NCI-H146 treated with DMSO at 0.1 percent for 48 hours (cell line): ENCODE data around the gene ADAM33.

Experiments
- DNase-seq: peaks from one replicate; lab custom pipeline; 2025; ENCODE audit not compliant: unreplicated experiment; lab: John Stamatoyannopoulos, UW

The ADAM33 gene

DNA sequence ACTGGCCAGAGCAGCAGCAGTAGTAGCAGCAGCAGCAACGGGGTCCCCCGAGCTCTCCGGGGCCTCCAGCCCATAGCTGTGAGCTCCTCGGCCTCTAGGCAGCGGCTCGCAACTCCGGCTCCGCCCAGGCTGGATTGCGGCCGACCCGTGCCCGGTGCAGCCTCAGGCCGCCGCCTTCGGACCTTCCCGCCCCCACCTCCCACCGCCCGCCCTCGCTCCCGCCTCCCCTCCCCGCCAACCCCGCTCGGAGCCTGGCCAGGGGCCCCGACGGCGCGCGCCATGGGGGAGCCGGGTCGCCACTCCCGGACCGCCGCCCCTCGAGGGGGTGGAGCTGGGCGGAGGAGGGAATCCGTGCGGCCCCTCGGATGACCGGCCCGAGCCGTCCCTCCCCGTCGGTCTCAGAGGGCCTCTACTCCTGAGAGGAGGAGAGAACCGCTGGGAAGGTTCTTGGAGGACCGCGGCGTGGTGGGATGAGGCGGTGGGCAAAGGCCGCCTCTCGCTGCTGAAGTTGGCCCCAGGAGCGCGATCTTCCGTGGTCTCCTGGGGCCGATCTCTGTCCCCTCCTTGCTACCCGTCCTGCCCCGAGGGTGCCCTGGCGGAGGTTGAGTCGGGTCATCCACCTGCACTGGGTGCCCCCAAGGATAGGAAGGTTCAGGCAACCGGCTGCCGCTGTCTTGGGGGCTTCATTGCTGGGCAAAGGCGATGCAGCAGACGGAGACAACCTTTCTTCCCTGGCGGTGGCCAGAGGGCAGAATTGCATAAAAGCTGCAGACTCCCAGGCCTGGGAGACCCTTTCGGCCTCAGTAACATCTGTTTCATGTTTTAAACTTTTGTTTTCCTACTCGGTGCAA, at the start of gene ADAM33:
TSS of gene ADAM33 (minus strand) at position 80 of the 851 bp plus-strand sequence. CDS start at position 74, 6 bp downstream.
- no peak for DNase-seq

- no peak for DNase-seq
Measured at GRCh38 chr20:3730803-3731672, 49.2 kb upstream of the ADAM33 start.

GRCh38 chr20:3729811-3730540, 48.2 kb upstream of the ADAM33 start:
- no peak for DNase-seq

- DNase-seq: no peak
Measured at GRCh38 chr20:3729378-3729777, 47.6 kb upstream of the ADAM33 start.

GRCh38 chr20:3728876-3729275, 47.1 kb upstream of the ADAM33 start:
- no peak for DNase-seq

GRCh38 chr20:3728354-3728753, 46.5 kb upstream of the ADAM33 start:
- no peak for DNase-seq

DNA sequence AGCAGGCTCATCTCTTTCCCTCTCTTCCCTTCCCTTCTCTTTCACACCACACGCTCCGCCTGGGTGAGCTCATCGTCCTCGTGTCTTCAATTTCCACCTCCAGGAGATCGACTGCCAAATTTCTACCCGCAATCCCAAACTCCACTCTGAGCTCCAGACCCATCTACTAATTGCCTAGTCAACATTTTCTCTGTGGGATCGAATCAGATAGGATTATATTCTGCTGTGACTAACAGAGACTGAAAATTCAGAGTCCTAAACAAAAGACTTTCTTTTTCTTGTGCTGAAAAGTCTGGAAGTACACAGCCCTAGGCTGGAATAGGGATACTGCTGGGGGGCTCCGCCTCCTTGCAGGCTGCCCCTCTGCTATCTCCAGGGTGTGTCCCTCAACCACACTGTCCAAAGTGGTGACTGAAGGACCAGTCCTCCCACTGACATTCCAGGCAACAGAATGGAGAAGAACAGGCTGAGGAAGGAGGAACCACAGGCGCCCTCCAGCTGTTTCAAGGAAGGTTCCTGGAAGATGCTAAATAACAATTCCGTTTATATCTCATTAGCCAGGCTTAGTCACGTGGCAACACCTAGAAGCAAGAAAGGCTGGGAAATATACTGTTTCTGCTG, 45.7 kb upstream of the ADAM33 start:
- no peak for DNase-seq

DNA sequence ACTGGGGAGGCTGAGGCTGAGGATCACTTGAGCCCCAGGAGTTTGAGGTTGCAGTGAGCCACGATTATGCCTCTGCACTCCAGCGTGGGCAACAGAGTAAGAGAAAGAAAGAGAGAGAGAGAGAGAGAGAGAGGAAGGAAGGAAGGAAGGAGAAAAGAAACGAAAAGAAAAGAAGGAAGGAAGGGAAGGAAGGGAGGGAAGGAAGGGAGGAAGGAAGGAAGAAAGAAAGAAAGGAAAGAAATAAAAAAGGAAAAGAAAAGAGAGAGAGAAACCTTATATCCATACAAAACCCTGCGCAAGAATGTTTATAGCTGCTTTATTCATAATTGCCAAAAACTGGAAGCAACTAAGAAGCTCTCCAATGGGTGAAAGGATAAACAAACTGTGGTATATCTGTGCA, 42.5 kb upstream of the ADAM33 start:
- no peak for DNase-seq

- DNase-seq: no peak
Measured at GRCh38 chr20:3723284-3723683, 41.5 kb upstream of the ADAM33 start.

DNA sequence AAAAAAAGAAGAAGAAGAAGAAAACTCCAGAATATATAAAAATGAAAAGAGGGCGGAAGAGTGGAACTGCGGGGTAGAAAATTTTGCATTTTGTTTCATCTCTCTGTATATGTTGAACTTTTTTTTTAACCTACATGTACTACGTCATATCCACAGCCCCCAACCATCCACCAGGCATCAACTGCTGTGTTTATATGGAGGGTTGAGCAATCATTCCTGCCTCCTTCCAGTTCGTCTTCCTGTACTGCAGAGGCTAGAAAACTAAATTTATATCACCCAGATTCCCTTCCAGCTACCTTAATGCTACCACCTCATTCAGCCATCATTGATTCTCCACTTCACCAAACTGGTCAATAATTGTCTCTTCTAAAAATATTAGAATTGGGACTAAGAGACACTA, 40.1 kb upstream of the ADAM33 start:
- DNase-seq: no peak

- no peak for DNase-seq
Measured at GRCh38 chr20:3720626-3721025, 38.8 kb upstream of the ADAM33 start.

DNA sequence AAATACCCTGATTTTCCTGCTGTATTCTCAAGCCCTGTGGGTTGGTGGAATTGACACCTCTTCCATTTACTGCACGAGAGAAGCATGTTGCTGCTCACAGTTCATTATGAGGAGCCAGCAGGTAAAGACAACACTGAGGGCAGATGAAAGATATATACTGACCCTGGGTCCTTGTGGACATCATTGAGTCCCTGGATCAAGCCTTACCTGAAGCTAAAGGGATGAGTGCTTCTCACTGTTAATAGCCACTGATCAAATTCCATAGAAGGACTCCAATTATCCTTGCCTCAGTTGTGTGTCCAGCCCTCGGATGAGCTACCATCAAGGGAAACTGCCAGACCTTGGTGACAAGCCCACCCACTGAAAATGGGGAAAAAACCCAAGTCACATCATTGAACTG, 38.3 kb upstream of the ADAM33 start:
- DNase-seq: no peak

- DNase-seq: no peak
Measured at GRCh38 chr20:3719046-3719445, 37.2 kb upstream of the ADAM33 start.

DNA sequence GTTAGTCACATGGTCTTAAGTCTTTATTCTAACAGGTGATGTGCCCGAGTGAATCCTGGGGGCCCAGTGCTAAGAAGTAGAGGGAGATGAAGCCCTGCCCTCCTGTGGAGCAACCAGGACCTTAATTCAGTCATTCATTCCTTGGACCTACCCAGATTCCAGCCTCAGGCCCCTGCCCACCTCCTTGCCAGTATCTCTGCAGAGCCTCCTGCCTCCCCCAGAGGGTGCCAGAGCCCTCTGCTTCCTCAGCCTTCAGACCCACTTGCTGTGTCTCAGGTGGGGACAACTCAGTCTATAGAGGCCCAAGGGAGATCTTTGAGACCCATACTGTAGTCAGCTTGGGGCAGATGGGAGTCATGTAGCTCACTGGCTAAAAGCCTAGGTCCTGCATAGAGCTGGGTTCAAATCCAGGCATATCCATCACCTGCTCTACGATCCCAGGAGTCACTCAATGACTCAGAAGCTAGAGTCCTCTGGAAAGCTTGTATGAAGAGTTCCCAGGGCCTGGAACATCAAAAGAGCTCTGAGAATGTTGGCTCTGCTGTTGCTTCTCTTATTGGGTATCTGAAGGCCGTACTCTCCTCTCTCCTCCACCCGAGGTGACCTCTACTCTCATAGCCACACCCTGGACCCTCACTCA, 34.5 kb upstream of the ADAM33 start:
- no peak for DNase-seq

DNA sequence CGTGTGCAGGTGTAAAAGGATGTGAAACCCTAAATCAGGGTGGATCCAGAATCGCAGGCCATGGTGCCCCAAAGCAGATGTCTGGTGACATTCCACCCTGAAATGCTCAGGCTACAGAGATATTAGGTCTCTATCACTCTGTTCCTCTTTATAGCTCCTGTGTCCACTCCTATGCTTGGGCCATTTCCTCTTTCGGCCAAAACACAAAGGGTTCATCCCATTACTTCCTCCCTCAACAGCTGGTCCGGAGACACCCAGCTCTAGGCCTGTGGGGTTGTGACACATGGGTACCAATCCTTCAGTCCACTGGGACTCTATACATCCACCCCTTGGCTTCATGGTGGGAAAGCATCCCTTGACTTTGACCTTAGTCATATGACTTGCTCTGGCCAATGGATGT, 32.3 kb upstream of the ADAM33 start:
- DNase-seq: no peak

- DNase-seq: no peak
Measured at GRCh38 chr20:3712279-3712873, 30.6 kb upstream of the ADAM33 start, which contains the start of gene SIGLEC1. TSS of gene SIGLEC1 (minus strand) at chr20:3712600. CDS start at chr20:3707128, 5,472 bp downstream.

GRCh38 chr20:3711484-3711941, 29.7 kb upstream of the ADAM33 start:
- DNase-seq: no peak

GRCh38 chr20:3710703-3711483, 29.1 kb upstream of the ADAM33 start:
- no peak for DNase-seq

DNA sequence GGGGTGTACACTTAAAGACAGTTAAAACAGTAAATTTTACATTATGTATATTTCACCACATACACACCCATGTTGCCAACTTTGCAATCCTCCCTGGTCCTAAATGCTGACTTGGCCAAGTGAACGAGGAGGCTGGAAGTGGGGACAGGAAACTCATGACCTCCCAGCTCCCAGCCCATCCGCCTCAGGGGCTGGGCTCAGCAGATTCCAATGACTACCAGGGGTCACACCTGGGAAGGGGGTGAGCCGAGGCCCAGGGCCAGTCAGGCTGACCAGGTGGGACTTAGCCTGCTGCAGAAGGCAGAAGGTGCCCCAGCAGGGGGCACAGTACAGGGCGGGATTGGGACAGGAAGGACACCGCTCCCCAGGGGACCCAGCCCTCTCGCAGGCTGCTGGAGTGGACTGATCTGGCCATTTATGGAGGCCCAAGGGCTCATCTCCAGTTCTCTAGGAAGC, 28.2 kb upstream of the ADAM33 start:
- DNase-seq: no peak
